ENCODE data around the gene NRIP2. TPM values are rescaled to one million over a fixed set of nuclear protein-coding genes. Genes with fewer than 3 reads are reported as not detected.
"Not testable (repeated sequence)": the region's sequence is repeated elsewhere in the genome, so short reads cannot be mapped to it uniquely, and the experiment has no call there.

Gene NRIP2, protein sequence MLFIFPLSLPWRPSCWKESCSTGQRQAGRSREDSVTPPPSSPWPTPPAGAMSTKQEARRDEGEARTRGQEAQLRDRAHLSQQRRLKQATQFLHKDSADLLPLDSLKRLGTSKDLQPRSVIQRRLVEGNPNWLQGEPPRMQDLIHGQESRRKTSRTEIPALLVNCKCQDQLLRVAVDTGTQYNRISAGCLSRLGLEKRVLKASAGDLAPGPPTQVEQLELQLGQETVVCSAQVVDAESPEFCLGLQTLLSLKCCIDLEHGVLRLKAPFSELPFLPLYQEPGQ
- total RNA-seq = not detected

DNA sequence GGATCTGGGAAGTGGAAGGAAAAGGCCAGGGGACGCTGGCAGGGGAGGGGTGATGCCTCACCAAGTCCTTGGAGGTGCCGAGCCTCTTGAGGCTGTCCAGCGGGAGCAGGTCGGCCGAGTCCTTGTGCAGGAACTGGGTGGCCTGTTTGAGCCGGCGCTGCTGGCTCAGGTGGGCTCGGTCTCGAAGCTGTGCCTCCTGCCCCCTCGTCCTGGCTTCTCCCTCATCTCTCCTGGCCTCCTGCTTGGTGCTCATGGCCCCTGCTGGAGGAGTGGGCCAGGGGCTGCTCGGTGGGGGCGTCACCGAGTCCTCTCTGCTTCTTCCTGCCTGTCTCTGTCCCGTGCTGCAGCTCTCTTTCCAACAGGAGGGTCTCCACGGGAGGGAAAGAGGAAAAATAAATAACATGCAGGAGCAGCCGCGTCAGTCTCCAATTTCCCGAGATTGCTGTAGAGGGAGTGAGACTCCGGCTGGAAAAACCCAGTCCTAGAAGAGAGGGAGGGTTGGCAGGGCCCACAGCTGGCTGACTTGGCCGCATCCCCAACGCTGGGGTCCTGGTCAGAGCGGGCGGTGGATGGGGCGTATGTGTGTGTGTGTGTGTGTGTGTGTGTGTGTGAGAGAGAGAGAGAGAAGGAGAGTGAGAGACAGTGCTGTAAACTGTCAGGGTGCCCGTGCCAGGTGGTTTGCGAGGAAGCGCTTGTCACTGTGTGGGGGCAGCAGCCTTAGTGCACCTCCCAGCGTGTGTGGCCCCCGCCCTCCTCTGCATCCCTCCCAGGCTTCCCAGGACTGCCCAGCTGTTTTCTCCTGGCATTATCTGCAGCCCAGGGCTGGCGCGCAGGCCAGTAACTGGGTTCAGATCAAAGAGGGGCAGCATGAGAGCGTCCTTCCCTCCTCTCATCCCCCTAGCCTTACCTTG is at the start of gene NRIP2:
Gene NRIP2 (minus strand): TSS at position 455 of the 911 bp plus-strand sequence. CDS start 52 bp downstream, at position 403.
- POLR2A ChIA-PET = no interaction called here
- H3K27me3 Mint-ChIP-seq = no peaks in the 10 kb centered on the region
- no peak within 1 kb of the TSS for H3K27ac Mint-ChIP-seq
- no peak within 1 kb of the TSS for H3K4me3 Mint-ChIP-seq
- no peaks in the 10 kb centered on the region for H3K9me3 Mint-ChIP-seq
- CTCF ChIA-PET = no interaction called here
- DNase-seq = no peak
- peaks cover 20% of the 10 kb centered on the region for H3K36me3 Mint-ChIP-seq
- H3K4me1 Mint-ChIP-seq (ENCODE audit: low read depth) = peaks cover 6% of the 10 kb centered on the region
- intact Hi-C loops (cut with micrococcal nuclease) = no loop called here

- peaks cover 41% of the 10 kb centered on the region for H3K36me3 Mint-ChIP-seq
- peaks cover 43% of the 10 kb centered on the region for H3K4me1 Mint-ChIP-seq (ENCODE audit: low read depth)
- peak overlapping the region; percentile 67 for H3K27ac Mint-ChIP-seq
- DNase-seq = peak; percentile 34
- intact Hi-C loops (cut with micrococcal nuclease) = loop anchor here (10.0 kb wide), 1 partner anchor 875 kb away; the partner anchor contains the start of gene CRACR2A
- ChIA-PET CTCF (interaction anchor here (1.1 kb wide), 1 partner anchor 26 kb away, joined by 3 read pairs; no protein-coding TSS in a partner anchor), POLR2A (interaction anchor here (1.4 kb wide), 1 partner anchor 11 kb away, joined by 6 read pairs; the partner anchor contains the start of gene TULP3)
- no peaks in the 10 kb centered on the region for H3K9me3 Mint-ChIP-seq
- H3K27me3 Mint-ChIP-seq = no peaks in the 10 kb centered on the region
- H3K4me3 Mint-ChIP-seq = peak overlapping the region; percentile 42
These were observed 45.0 kb upstream of the NRIP2 start for GRCh38 chr12:2879853-2880252.

- Mint-ChIP-seq H3K4me3 (peak overlapping the region; percentile 85), H3K4me1 (ENCODE audit: low read depth) (peaks cover 41% of the 10 kb centered on the region), H3K36me3 (peaks cover 42% of the 10 kb centered on the region), H3K27ac (peak overlapping the region; percentile 97), H3K27me3 (no peaks in the 10 kb centered on the region), H3K9me3 (no peaks in the 10 kb centered on the region)
- DNase-seq = peak; percentile 35
- ChIA-PET CTCF (interaction anchor here (0.7 to 1.6 kb wide), 5 partner anchors 13 to 198 kb away, joined by 3 to 10 read pairs (median 4); partner anchors contain the start of genes ITFG2 and TULP3), POLR2A (interaction anchor here (1.6 to 2.6 kb wide), 3 partner anchors 10 to 12 kb away, joined by 5 to 26 read pairs (median 6); partner anchors contain the start of gene TULP3)
- intact Hi-C loops (cut with micrococcal nuclease) = loop anchor here (1.0 to 10.0 kb wide), 5 partner anchors 10 to 877 kb away; partner anchors contain the start of genes CRACR2A, FKBP4, ITFG2 and TULP3
These were observed 43.3 kb upstream of the NRIP2 start for GRCh38 chr12:2877953-2878732.

DNA sequence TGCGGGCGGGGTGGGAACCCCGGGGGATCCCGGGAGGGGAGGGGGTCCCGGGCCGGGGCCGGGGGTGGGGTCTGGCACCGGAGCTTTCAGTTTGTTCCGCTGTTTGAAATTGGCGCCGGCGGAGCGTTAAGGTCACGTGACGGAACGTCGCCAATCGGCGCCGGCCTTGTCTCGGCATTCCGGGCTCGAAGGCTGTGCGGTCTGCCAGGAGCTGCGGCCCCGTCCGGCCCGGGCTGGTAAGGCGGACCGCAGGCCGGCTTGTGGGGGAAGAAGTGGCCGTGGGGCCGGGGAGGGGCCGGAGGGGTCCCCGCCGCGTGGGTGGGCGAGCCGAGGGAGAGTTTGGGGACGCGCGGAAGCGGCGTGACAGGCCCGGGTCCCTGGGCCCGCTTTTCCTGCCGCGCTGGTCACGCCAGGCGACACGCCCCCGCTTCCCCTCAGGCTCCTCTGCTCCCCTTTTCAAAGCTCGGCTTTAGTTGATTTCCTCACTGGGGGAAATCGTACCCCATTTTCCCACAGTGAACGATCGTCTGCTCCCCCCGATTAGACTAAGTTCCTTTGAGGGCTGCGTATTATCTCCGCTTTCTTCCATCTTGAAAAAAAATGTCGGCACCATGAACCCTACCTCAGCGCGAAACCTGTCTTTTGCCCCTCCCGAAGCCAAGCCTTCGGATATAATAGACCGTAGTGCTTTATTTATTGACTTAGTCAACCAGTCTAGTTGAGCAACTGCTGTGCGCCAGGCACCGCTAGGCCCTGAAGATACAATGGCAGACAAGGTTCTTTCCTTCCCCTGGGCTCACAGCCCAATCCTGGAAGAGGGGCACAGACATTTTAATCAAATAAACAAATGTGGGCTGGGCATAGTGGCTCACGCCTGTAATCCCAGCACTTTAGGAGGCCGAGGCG is 42.5 kb upstream of the NRIP2 start, which contains the start of the genes FOXM1 and RHNO1:
Gene FOXM1 (minus strand): TSS at position 128 of the 906 bp plus-strand sequence. CDS start 2,696 bp downstream, outside the sequence.
Gene RHNO1 (plus strand): TSS at position 177 of the 906 bp plus-strand sequence. CDS start 8,144 bp downstream, outside the sequence.
- no peaks in the 10 kb centered on the region for H3K27me3 Mint-ChIP-seq
- H3K9me3 Mint-ChIP-seq = no peaks in the 10 kb centered on the region
- H3K4me1 Mint-ChIP-seq (ENCODE audit: low read depth) = peaks cover 38% of the 10 kb centered on the region
- DNase-seq = peak; percentile 92
- peak within 1 kb of the TSS; percentile 95 for H3K4me3 Mint-ChIP-seq
- ChIA-PET CTCF (interaction anchor here (0.6 to 1.6 kb wide), 8 partner anchors 13 to 975 kb away, joined by 3 to 10 read pairs (median 4); partner anchors contain the start of genes ITFG2 and TULP3), POLR2A (interaction anchor here (1.6 to 2.6 kb wide), 3 partner anchors 10 to 13 kb away, joined by 5 to 26 read pairs (median 6); partner anchors contain the start of gene TULP3)
- peak within 1 kb of the TSS; percentile 97 for H3K27ac Mint-ChIP-seq
- intact Hi-C loops (cut with micrococcal nuclease) = loop anchor here (1.0 to 10.0 kb wide), 5 partner anchors 9 to 878 kb away; partner anchors contain the start of genes CRACR2A, FKBP4, ITFG2 and TULP3
- H3K36me3 Mint-ChIP-seq = peaks cover 44% of the 10 kb centered on the region

DNA sequence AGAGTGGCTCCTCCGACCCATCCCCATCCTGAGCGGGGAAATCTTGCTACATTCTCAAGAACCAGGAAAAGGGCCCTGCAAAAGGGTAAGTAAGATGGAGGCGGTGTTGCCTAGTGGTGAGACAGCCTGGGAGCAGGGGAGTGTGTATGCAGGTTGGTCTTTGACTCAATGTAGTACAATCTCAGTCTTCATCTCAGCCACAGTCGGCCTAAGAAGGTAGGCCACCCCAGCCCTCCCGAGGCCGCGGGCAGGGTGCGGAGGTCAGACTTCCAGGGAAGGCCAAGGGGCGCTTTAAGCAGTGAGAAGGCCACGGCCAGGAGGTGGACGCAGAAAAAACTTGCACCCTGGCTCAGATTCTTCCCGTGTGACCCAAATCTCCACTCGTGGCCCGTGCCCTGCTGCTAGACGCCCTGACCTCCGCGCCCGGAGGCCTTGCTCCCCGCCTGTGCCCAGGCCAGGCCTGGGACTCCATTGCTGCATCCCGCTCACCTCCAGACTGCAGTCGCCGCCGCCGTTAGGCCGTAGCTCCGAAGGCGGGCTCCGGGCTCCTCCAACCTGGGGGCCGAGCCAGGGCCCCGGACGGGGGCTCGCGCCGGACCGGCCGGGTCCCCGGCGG is 41.7 kb upstream of the NRIP2 start:
- Mint-ChIP-seq H3K36me3 (peaks cover 48% of the 10 kb centered on the region), H3K4me1 (ENCODE audit: low read depth) (peaks cover 32% of the 10 kb centered on the region), H3K27ac (peak overlapping the region; percentile 95), H3K4me3 (peak overlapping the region; percentile 95), H3K9me3 (no peaks in the 10 kb centered on the region), H3K27me3 (no peaks in the 10 kb centered on the region)
- intact Hi-C loops (cut with micrococcal nuclease) = loop anchor here (1.0 to 10.0 kb wide), 5 partner anchors 8 to 878 kb away; partner anchors contain the start of genes CRACR2A, FKBP4, ITFG2 and TULP3
- CTCF ChIA-PET = interaction anchor here (0.6 to 1.6 kb wide), 5 partner anchors 14 to 976 kb away, joined by 3 to 6 read pairs (median 4); partner anchors contain the start of gene TULP3
- peak; percentile 57 for DNase-seq
- POLR2A ChIA-PET = interaction anchor here (1.6 to 2.6 kb wide), 2 partner anchors 9 to 14 kb away, joined by 6 to 26 read pairs; partner anchors contain the start of gene TULP3

DNA sequence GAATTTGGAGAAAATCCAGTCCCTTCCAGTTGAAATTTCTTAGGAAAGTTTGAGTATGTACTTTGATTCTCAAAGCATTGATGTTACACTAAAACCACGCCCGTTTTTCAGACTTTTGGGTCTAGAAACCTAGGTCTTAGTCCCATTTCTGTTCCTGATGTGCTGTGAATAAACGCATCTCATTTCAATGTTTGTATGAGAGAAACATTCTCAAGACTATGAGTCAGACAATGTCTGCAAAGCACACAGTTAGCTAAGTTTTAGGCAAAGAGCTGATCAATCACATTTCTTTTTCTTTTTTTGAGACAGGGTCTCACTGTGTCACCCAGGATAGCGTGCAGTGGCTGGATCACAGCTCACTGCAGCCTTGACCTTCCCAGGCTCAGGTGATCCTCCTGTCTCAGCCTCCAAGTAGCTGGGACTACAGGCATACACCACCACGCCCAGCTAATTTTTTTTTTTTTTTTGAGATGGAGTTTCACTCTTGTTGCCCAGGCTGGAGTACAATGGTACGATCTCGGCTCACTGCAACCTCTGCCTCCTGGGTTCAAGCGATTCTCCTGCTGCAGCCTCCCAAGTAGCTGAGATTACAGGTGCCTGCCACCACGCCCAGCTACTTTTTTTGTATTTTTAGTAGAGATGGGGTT is 34.3 kb upstream of the NRIP2 start:
- CTCF ChIA-PET, H3K27me3 Mint-ChIP-seq, POLR2A ChIA-PET, H3K9me3 Mint-ChIP-seq, DNase-seq, H3K4me3 Mint-ChIP-seq: not testable (repeated sequence)
- intact Hi-C loops (cut with micrococcal nuclease) = loop anchor here (1.0 kb wide), 1 partner anchor 8 kb away; the partner anchor contains the start of genes FOXM1 and RHNO1
- peaks cover 13% of the 10 kb centered on the region for H3K4me1 Mint-ChIP-seq (ENCODE audit: low read depth)
- H3K36me3 Mint-ChIP-seq = peaks cover 48% of the 10 kb centered on the region
- peak overlapping the region; percentile 38 for H3K27ac Mint-ChIP-seq

- Mint-ChIP-seq H3K36me3 (peaks cover 63% of the 10 kb centered on the region), H3K27ac (no peak overlapping the region), H3K4me3 (no peak overlapping the region), H3K27me3 (no peaks in the 10 kb centered on the region), H3K4me1 (ENCODE audit: low read depth) (peaks cover 13% of the 10 kb centered on the region), H3K9me3 (no peaks in the 10 kb centered on the region)
- intact Hi-C loops (cut with micrococcal nuclease) = no loop called here
- ChIA-PET POLR2A (interaction anchor here (1.1 kb wide), 1 partner anchor 10 kb away, joined by 4 read pairs; no protein-coding TSS in a partner anchor), CTCF (interaction anchor here (0.8 to 1.9 kb wide), 3 partner anchors 10 to 80 kb away, joined by 3 to 11 read pairs (median 4); no protein-coding TSS in a partner anchor)
- no peak for DNase-seq
These were observed 29.4 kb upstream of the NRIP2 start for GRCh38 chr12:2864198-2864597.

- ChIA-PET POLR2A (interaction anchor here (1.1 kb wide), 1 partner anchor 9 kb away, joined by 4 read pairs; no protein-coding TSS in a partner anchor), CTCF (interaction anchor here (0.8 to 1.9 kb wide), 3 partner anchors 9 to 81 kb away, joined by 3 to 11 read pairs (median 4); no protein-coding TSS in a partner anchor)
- H3K9me3 Mint-ChIP-seq; H3K4me3 Mint-ChIP-seq; H3K27me3 Mint-ChIP-seq; H3K27ac Mint-ChIP-seq; DNase-seq; intact Hi-C loops (cut with micrococcal nuclease); H3K4me1 Mint-ChIP-seq (ENCODE audit: low read depth): not testable (repeated sequence)
- H3K36me3 Mint-ChIP-seq = peaks cover 61% of the 10 kb centered on the region
These were observed 28.6 kb upstream of the NRIP2 start for GRCh38 chr12:2863402-2863801.

DNA sequence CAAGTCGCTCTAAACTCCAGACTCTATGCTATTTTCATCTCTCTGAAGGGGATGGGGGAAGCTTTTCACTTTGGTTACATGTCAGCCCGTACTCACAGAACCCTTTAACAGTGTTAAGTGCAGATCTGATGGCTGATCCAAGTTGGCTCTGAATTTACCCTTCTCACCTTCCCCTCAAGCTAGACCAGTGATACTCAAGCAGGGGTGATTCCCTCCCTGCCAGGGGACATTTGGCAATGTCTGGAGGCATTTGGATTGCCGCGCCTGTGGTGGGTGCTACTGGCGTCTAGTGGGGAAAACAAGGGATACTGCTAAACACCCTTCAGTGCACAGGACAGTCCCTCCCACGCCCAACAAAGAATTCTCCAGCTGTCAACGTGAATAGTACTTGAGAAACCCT is 28.0 kb upstream of the NRIP2 start:
- Mint-ChIP-seq H3K9me3 (no peaks in the 10 kb centered on the region), H3K27ac (no peak overlapping the region), H3K4me3 (no peak overlapping the region), H3K36me3 (peaks cover 57% of the 10 kb centered on the region), H3K27me3 (no peaks in the 10 kb centered on the region), H3K4me1 (ENCODE audit: low read depth) (peaks cover 4% of the 10 kb centered on the region)
- ChIA-PET POLR2A (no interaction called here), CTCF (no interaction called here)
- no peak for DNase-seq
- intact Hi-C loops (cut with micrococcal nuclease) = no loop called here

Measured in activated CD4-positive, alpha-beta memory T cell treated with anti-CD3 and anti-CD28 coated beads for 36 hours (primary cell).